Dedifferentiated amniotic fluid mesenchymal stem cell (primary cell): ENCODE results near the gene OPRM1.
"Not testable (repeated sequence)": the region's sequence is repeated elsewhere in the genome, so short reads cannot be mapped to it uniquely, and the experiment has no call there.

ENCODE experiments used
- DNase-seq: peaks from one replicate; pipeline ENCODE4 v3.0.0-alpha.2; 2016; ENCODE audit errors: extremely low spot score

Gene OPRM1

DNA sequence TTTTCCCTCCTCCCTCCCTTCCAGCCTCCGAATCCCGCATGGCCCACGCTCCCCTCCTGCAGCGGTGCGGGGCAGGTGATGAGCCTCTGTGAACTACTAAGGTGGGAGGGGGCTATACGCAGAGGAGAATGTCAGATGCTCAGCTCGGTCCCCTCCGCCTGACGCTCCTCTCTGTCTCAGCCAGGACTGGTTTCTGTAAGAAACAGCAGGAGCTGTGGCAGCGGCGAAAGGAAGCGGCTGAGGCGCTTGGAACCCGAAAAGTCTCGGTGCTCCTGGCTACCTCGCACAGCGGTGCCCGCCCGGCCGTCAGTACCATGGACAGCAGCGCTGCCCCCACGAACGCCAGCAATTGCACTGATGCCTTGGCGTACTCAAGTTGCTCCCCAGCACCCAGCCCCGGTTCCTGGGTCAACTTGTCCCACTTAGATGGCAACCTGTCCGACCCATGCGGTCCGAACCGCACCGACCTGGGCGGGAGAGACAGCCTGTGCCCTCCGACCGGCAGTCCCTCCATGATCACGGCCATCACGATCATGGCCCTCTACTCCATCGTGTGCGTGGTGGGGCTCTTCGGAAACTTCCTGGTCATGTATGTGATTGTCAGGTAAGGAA lies at the start of gene OPRM1:
Gene OPRM1, plus strand, starts transcription at position 10 of the 612 bp plus-strand sequence. Its CDS starts 305 bp downstream, at position 315.
- DNase-seq, result no peak

DNA sequence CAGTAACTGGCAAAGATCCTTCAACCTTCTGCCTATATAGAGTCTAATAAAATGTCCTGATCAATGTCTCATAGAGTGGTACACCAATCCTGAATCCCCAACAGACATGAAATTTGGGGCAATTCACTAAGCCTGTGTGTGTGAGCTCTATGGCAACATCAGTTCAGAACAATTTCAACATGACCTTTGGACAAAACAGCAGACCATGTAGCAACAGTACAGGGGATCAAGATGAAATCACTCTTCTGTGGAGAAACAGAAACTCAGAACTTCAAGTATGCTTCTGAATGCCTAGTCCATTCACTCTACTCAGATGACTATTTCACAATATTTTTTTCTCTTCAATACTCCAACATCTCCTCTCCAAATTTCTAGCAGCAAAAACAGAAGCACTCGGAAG lies 49.1 kb upstream of the OPRM1 start:
- no peak for DNase-seq

DNA sequence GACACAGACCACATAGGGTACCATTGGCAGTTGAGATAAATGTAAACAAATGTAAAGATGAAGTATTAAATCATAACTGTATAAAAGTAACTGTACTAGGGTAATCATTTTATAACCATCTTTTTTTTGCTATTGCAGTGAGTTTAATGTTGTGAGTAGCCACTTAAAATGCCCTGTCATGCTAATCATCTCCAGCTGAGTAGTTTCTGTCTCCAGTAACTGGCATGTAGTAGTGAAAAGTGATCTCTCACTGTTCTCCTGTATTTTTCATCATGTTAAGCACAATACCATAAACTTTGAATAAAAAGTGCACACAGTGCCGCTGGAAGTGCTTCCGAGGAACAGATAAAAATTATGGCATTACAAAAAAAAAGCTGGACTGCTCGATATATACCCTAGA lies 45.0 kb upstream of the OPRM1 start:
- DNase-seq, result no peak

DNA sequence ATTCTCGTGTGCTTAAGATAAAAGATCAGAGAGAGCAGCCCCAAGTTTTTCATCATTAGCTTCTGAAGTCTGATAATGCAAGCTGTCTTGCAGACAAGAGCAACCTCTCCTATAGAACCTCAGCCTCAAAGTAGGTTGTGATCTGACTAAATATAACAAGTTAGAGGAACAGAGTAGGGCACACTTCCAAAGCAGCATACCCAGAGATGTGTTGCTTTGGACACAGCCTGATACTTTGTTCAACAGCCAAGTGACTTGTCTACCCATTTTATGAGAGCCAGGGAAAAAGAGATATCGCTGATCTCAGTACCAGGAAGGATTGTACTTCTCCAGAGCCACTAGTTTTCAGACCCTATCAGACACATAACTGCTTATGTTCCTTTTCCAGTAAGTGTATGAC lies 44.2 kb upstream of the OPRM1 start:
- DNase-seq, result no peak

DNA sequence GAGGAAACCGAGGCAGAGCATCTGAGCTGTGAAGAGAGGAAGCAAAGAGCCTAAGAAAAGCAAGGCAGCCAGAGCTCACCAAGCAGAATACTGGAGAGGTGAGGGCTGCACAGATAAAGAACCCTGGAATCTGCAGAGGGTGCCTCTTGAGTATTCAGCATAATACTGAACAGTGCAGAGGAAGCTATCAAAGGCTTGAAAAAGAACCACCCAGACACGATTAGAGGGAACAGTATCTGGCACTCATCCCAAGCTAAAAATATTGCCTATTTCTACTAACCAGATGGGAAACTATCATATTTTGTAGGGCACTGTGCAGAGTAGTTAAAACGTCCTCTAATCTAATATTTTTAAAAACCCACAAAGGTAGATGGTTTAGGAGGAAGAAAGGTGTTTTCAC lies 41.8 kb upstream of the OPRM1 start:
- DNase-seq, result no peak

DNA sequence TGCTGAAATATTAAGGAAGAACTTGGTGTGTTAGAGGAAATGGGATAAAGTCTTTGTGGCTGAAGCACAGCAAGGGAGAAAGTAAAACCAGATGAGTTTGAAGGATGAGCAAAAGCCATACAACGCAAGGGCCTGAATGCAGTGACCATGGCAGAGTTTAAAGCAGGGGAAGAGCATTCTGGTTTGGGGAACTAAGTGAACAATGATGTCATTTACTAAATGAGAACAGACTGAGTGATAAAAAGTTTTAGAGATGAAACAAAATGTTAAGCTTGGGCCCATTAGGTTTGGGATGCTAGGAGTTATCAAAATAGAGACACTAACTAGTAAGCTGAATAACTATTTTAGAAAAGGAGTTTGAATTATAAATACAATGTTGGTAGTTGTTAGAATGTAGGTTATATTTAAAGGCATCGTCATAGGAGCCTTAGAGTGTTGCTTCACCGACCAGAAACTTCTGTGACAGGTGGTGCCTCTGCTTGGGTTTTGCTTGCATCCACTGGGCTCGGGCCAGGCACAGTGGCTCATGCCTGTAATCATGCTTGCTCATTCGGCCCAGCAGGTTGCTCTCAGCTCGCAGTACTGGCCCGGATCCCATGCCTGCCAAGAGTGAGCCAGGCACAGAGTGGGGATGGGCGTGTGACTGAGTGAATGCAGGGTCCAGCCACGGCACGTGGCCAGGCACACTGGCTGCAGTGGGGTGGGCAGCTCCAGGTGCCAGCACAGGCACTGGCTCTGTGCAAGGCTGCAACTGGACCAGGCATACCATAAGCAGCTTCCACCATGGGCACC lies 37.4 kb upstream of the OPRM1 start:
- no peak for DNase-seq

DNA sequence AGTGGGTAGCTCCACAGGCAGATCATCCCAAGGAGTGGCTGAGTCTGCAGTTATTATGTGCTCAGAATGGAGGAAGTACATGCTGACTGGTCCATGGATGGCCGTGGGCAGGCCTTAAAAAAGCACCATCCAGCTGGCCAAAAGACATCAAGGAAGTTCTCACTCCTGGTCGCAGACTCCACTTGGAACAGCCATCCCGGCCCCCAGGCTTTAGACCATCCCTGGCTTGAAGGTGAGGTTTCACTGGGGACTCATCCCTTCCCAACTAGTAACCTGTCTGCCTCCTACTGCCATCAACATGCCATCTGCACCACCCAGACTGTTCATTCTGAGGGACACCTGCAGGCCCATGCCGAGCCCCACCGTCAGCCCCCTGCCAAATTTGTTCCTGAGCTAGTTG lies 36.1 kb upstream of the OPRM1 start:
- no peak for DNase-seq

DNA sequence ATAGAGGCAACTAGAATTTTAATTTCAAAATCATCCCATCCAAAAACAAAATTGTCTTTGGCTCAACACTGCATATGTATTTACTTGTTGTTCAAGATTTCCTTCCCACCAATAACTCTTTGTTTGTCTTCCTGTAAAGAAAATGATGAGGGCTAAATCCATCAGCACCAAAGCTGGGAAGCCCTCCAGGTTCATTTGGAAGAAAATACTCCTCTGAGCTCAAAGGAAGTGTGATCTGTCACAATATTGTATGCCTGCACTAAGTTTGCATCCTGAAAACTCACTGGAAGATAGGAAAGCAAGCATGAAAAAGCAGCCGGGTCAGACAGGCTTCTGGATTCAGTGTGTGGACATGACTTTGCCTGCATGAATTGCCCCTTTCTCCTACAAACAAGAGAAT lies 28.7 kb upstream of the OPRM1 start:
- DNase-seq, result no peak

DNA sequence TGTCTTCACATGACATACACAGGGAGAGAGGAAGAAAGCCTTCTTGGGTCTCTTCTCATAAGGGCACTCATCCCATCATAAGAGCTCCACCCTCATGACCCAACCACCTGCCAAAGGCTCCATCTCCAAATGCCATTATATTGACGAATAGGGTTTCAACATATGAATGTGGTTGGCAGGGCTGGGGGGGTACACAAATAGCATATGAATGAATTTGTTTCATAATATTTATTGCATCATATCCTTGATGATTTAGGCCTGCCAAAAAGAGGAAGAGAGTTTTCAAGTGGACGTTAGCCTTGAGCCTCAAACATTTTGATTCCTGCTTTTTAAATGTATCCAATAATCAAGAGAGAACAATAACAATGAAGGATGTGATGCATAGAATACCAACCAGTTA lies 26.2 kb upstream of the OPRM1 start:
- DNase-seq, result no peak

DNA sequence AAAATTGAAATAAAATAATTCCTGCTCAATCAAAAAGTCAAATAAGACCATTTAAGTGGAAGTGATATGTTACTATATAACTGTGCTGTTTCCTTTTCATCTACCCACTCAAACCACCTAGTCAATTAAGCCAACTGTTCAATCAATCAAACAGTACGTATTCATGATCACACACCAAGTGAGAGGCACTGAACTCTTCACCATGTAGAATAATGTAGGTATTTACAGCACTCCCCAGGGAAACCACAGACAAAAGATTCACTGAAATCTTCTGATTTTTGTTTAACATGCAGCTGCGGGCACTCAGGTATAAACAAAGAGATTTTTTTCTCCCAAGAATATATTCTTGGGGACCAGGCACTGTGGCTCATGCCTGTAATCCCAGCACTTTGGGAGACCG lies 21.3 kb upstream of the OPRM1 start:
- no peak for DNase-seq

DNA sequence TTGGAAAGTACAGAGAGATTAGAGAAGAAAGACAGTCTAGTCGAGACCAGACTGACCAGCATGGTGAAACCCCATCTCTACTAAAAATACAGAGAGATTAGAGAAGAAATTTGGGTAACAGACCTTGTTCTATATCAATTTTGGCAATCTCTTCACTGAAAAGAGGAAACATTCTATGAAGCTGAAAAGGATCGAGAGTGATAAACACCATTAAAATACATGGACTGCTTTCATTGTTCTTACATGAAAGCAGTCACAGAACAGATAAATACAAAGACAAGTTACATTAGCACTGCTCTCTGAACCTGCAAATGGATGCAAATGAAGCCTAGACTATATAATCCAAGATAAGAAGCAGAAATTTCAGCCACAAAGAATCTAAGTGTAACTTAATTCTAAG lies 8.4 kb upstream of the OPRM1 start:
- DNase-seq, result no peak

DNA sequence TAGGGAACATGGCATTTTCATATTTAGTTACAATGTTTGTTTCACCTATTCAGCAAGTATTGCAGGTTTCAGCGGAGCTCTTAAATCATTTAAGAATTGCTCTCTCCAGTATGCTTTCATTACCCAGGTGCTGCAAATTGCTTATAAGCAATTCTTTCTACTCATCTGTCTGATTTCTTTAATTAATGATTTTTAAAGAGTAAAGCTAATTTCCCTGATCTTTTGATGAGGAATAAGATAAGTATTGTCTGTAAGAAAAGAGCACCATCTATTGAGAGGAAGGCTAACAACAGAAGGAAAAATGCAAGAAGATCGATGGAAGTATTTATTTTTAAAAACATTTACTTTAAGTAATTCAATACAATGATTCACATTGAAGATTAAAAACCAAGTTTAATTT lies 2.0 kb downstream of the OPRM1 start:
- DNase-seq, result no peak

DNA sequence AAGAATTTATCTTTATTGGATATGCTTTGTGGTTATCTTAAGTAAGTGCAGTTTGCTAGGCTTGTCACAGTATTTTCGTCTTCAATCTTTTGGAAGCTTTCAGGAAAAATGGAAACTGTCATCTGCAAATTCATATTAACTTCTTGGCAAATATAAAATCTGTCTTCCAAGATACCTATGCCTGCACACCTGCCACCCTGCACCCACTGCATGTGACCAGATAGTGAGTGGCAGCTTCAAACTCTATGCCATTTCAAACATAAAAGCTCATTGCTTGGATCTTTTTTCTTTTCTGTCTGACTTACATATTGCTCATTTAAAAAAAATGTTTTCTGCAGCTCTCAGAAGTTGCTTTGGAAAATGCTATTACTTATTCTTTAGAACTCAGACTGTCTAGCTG lies 14.1 kb downstream of the OPRM1 start:
- DNase-seq, result no peak

DNA sequence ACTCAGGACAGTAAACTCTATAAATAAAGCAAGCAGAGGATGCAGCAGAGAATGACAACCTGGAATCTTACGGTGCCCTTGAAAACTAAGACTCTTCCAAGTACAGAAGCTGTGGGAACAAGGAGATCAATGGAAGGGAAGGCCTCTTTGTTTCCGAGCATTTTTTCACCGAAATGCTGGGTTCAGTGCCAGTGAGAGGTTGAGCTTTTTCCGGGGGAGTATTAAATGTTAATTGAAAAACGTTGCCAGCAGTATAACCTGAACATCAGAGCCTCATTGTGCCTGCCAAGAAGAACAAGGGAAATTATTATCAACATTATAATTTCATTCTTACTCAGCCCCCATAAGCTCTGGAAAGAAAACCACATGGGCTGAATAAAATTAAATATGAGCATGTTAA lies 17.5 kb downstream of the OPRM1 start:
- DNase-seq, result no peak

DNA sequence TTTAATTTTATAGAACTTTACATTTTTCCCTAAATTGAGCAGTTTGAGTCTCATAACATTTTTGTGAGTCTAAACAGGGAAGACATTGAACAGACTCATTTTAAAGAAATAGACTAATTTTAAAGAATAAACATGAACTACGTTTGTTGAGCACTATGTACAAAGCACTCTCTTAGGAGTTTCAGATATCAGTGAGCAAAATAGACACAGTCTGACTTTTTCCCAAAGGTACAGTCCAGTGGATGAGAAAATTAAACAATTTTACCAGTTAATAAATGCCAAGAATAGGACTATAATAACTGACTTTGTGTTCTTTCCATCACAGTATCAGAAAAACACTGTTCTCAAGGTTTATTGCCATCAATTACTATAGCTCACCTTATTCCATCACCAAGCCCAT lies 18.1 kb downstream of the OPRM1 start:
- DNase-seq, result no peak

DNA sequence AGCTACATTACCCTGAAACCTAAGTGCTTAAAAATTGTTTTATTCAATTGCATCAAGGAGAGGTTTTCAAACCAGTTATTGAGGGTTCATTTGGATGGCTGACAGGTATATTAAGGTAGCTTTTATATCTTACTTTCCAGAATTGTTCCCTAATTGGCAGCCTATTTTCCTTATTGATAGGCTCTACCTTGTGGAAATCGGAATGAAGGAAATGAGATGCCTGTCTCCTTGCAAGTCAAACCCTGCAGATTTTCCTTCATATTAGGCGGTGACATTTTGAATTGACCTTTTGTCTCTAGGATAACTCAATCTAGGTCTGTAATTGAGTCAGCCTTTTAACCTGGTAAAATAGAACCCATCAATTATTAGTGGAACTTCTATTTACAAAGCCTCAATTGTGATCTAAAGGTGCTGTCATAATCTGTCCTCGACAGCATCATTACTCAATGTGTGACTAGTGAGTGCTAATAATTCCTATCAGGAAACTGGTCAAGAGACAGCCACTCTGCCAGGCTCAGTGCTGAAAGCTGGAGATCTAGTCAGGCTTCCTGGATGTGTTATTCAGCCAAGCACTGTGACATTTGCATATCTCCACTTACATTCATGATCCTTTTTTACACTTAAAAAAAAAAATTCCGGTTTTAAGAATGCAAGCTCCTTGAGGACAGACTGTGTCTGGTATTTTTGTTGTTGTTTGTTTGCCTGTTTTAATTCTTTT lies 20.1 kb downstream of the OPRM1 start:
- DNase-seq, result no peak

DNA sequence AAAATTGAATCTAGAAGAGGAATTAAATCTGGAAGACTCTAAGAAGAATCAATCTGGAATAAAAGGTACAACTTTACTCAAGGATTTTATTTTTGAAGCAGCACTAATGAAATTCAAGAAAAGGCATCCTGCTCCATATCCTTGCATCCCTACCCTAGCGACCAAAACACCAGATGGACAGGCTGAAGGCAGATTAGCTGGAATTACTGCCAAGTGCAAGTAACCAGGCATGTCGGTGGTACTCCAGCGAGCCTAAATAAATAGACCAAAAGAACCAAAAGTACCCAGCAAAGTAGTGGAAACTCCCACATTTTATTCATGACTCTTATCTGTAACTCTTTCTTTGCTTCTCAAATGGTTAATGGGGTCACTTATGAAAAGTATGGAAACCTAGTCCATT lies 21.0 kb downstream of the OPRM1 start:
- no peak for DNase-seq

DNA sequence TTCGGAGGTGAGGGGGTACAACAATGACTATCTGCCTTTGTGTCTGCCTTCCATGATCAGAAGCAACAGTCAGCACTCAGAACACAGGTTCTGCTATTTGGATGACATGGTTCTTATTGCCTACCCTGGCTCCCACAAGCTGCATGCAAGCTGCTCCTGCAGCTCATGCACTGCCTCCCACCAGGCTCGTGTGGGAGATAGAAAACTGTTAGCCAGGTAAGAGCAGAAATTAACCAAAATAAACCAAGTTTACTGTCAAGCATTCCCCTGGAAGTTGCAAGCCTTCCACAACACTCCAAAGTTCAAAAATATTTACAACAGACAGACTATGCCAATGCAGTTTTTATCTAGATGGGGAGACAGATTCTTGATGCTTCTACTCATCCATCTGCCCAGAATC lies 31.0 kb downstream of the OPRM1 start:
- DNase-seq, result no peak

DNA sequence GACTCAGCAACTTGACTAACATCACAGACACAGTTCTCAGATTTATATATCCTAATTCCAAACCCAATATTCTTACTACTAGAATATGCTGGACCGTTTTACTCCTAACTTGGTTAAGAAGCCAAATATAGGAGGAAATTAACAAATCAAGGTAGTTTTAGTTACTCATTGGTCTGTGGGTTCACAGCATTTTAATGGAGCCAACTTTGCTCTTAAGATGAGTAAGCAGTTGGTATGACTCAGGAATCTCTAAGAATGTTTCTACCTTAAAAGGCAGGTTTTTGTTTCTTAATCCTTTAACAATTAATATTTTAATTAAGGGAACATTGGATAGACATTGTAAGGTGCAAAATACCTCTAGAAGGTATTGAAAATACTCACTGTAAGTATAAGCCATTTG lies 31.6 kb downstream of the OPRM1 start:
- DNase-seq, result no peak

DNA sequence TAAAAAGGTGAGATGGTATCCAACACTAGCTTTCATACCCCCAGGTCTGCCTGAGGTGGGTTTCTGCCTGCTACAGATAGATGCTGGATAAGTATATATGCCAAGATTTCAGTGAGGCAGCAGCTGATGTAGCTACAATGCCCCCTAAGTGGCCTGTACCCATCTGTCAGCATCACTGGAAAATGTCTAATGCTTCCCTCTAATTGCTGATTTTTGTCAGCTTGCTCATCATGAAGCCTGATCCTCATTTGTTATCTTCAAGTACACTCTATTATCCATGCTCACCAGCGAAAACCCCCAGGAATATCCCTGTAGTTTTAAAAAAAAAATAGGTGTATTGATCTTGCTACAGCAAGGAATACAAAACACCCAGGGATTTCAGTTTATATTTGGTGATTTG lies 32.2 kb downstream of the OPRM1 start:
- no peak for DNase-seq

DNA sequence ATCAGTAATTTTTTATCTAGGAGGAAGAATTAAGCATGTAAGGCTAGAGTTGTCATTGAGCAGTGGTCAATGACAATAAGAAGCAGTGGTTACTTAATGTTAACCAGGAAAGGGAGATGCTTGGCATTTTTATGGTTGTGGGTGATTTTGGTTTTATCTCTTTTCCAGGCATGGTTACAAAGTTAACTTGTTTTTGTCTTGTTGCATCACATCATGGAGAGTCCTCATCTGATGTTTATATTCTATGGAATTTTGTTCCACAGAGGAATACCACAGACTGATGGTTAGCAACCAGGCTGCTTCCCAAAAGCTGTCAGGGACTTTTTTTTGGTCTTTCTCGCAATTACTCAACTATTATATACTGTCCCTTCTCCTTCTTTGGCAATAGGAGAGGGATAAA lies 32.7 kb downstream of the OPRM1 start:
- no peak for DNase-seq

DNA sequence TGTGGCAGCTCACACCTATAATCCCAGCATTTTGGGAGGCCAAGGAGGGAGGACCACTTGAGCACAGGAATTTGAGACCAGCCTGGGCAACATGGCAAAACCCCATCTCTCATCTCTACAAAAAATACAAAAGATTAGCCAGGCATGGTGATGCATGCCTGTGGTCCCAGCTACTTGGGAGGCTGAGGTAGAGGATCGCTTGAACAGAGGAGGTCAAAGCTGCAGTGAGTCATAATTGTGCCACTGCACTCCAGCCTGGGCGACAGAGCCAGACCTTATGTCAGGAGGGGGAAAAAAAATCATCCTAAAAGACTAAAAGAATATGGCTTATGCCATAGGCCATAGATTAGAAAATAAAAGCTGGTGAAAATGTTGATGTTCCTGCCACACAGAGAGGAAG lies 39.6 kb downstream of the OPRM1 start:
- DNase-seq, result not testable (repeated sequence)
